Astrocyte of the cerebellum (primary cell): Measurements from ENCODE around the gene JMJD4.

Source experiments
- DNase-seq: peaks from one replicate; pipeline ENCODE4 v3.0.0-alpha.2; 2011; ENCODE audit warnings: low read depth
- H3K4me3 ChIP-seq: 2 replicates; pipeline ENCODE4 v1.5.1; 2011; ENCODE audit warnings: mild to moderate bottlenecking, low read depth, low read length, moderate library complexity
- in situ Hi-C: cut with HindIII; loops from 2 replicates; pipeline ENCODE4 v1.10.0; 2017; ENCODE audit warnings: low sequenced_read_pairs
- TF ChIP-seq, protein P1 (sequence below): IDR thresholded peaks from 2 replicates; pipeline ENCODE4 v1.5.1; 2012; ENCODE audit warnings: low read length, low read depth, moderate library complexity, mild to moderate bottlenecking; ENCODE audit errors: missing control alignments

The JMJD4 gene

GRCh38 chr1:227740401-227740960, 5.4 kb upstream of the JMJD4 start:
- TF ChIP-seq, protein P1, sequence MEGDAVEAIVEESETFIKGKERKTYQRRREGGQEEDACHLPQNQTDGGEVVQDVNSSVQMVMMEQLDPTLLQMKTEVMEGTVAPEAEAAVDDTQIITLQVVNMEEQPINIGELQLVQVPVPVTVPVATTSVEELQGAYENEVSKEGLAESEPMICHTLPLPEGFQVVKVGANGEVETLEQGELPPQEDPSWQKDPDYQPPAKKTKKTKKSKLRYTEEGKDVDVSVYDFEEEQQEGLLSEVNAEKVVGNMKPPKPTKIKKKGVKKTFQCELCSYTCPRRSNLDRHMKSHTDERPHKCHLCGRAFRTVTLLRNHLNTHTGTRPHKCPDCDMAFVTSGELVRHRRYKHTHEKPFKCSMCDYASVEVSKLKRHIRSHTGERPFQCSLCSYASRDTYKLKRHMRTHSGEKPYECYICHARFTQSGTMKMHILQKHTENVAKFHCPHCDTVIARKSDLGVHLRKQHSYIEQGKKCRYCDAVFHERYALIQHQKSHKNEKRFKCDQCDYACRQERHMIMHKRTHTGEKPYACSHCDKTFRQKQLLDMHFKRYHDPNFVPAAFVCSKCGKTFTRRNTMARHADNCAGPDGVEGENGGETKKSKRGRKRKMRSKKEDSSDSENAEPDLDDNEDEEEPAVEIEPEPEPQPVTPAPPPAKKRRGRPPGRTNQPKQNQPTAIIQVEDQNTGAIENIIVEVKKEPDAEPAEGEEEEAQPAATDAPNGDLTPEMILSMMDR = no peak
- in situ Hi-C loops = no loop called here
- no peak for DNase-seq

GRCh38 chr1:227739636-227740035, 4.5 kb upstream of the JMJD4 start:
- no peak for DNase-seq
- TF ChIP-seq, protein P1 = no peak
- in situ Hi-C loops = no loop called here
- no peak overlapping the region for H3K4me3 ChIP-seq

More at GRCh38 chr1:227740401-227740960, 5.4 kb upstream of the JMJD4 start:
- no peak overlapping the region for H3K4me3 ChIP-seq

GRCh38 chr1:227738820-227739219, 3.7 kb upstream of the JMJD4 start:
- in situ Hi-C loops = no loop called here
- H3K4me3 ChIP-seq = no peak overlapping the region
- TF ChIP-seq, protein P1 = no peak
- DNase-seq = no peak

GRCh38 chr1:227736814-227737432, 1.8 kb upstream of the JMJD4 start:
- TF ChIP-seq, protein P1 = no peak
- in situ Hi-C loops = no loop called here
- DNase-seq = no peak
- no peak overlapping the region for H3K4me3 ChIP-seq

DNA sequence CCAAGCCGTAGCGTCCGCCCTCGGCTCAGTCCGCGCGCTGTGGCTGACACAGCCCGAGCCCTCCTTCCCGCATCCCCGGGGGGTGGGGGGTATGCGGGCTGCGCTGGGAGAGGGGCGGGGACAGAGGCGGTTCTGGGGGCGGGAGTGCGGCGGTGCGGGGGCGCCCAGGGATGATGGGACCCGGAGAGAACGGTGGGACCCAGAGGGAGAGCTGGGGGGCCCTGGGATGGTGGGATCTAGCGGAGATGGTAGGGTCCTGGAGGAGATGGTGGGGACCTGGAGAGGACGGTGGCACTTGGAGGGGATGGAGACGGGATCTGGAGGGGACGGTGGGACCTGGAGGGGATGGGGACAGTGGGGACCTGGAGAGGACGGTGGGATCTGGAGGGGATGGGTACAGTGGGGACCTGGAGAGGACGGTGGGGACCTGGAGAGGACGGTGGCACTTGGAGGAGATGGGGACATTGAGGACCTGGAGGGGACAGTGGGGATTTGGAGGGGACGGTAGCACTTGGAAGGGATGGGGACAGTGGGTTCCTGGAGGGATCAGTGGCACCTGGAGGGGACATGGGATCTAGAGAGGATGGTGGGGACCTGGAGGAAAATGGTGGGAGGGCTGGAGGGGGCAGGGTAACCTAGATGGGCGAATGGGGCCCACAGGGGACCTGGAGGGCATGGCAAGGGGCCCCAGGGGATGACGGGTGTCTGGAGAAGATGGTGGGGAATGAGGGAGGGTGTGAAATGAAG, 610 bp upstream of the JMJD4 start:
- in situ Hi-C loops = no loop called here
- DNase-seq = no peak
- H3K4me3 ChIP-seq = peak overlapping the region; percentile 89
- TF ChIP-seq, protein P1 = no peak

GRCh38 chr1:227734546-227734855, 601 bp downstream of the JMJD4 start:
- TF ChIP-seq, protein P1 = no peak
- no peak for DNase-seq
- in situ Hi-C loops = no loop called here

More at GRCh38 chr1:227734546-227734855, 601 bp downstream of the JMJD4 start:
- H3K4me3 ChIP-seq = peak overlapping the region; percentile 89
